ENCODE results near the gene CSHL1.

- no peak for TF ChIP-seq CTCF (IDR thresholded peaks at IDR 0.05)
- TF ChIP-seq EP300 (IDR thresholded peaks at IDR 0.05) = no peak
- TF ChIP-seq POLR2AphosphoS5 (IDR thresholded peaks at IDR 0.05) = no peak
Measured at GRCh38 chr17:63929860-63930766, 19.1 kb upstream of the CSHL1 start.

All from suprapubic skin (tissue), 4 donors.